Measurements from ENCODE around the gene TMEM165. TPM values are rescaled to one million over a fixed set of nuclear protein-coding genes. Genes with fewer than 3 reads are reported as not detected.

Gene TMEM165
- total and polyA plus RNA-seq, 2 donors (not counting 3 experiments of a cell fraction or from before 2014, with no cell fraction given): 144 to 177 TPM

GRCh38 chr4:55345980-55346850, 49.5 kb upstream of the TMEM165 start, which contains the start of gene SRD5A3:
SRD5A3 (plus strand) TSS chr4:55346242; CDS start chr4:55346337, 95 bp downstream.
- DNase-seq (ENCODE audit: low read depth, low spot score) (peak; percentile 85), FAIRE-seq (peak; percentile 56)
- H2AFZ ChIP-seq (ENCODE audit: low read depth, low read length): peak within 1 kb of the TSS; percentile 95
- H3K36me3 ChIP-seq (ENCODE audit: control insufficient read depth in 2 of 2, extremely low read depth in 1 of 2, insufficient read depth in 2 of 2, low read length in 2 of 2): no peaks in the 10 kb centered on the region
- ChIA-PET CTCF (interaction anchor here (0.5 to 5.2 kb wide), 49 partner anchors 9 to 521 kb away, joined by 3 to 35 read pairs (median 5); partner anchors contain the start of genes CLOCK and TMEM165), POLR2A (interaction anchor here (0.5 to 1.0 kb wide), 3 partner anchors 52 to 221 kb away, joined by 3 to 13 read pairs (median 4); partner anchors contain the start of gene KDR)
- intact Hi-C loops (cut with micrococcal nuclease) (loop anchor here (1.0 to 2.0 kb wide), 6 partner anchors 49 to 521 kb away; partner anchors contain the start of genes CLOCK and TMEM165), dilution Hi-C loops (cut with MboI; ENCODE audit: extremely low pct_ligation_motif_present, low sequenced_read_pairs) (no loop called here)
- H3K9me1 ChIP-seq (replicated peaks; ENCODE audit: control insufficient read depth, extremely low read depth, insufficient read depth, low read length): no peaks in the 10 kb centered on the region
- peak within 1 kb of the TSS; percentile 51 to 75 (median 65) for H3K4me3 ChIP-seq (replicated peaks in 1 of 3; ENCODE audit: insufficient read depth in 1 of 3, low read depth in 1 of 3, low read length in 3 of 3)
- H4K20me1 ChIP-seq (replicated peaks; ENCODE audit: control insufficient read depth, extremely low read depth, insufficient read depth, low read length): no peaks in the 10 kb centered on the region
- no peaks in the 10 kb centered on the region for H3K79me2 ChIP-seq (ENCODE audit: control insufficient read depth, insufficient read depth, low read length)
- no peaks in the 10 kb centered on the region for H3K27me3 ChIP-seq (ENCODE audit: control insufficient read depth in 2 of 2, insufficient read depth in 2 of 2, low read length in 2 of 2)
- BruUV-seq (replicated peaks): no TSS peak
- TF ChIP-seq FOS (IDR thresholded peaks at IDR 0.05; ENCODE audit: borderline replicate concordance, insufficient read depth, low read length): peak; percentile 34
- TF ChIP-seq POLR2AphosphoS5 (IDR thresholded peaks at IDR 0.05; ENCODE audit: insufficient read depth, low read depth, low read length): peak; percentile 78
- TF ChIP-seq CTCF (IDR thresholded peaks at IDR 0.05; ENCODE audit: extremely low read depth in 1 of 2, insufficient read depth in 1 of 2, low read depth in 1 of 2, low read length in 2 of 2): peak; percentile 84 to 92
- no peak for TF ChIP-seq MYC (IDR thresholded peaks at IDR 0.05; ENCODE audit: low read depth, low read length)
- TF ChIP-seq EZH2 (IDR thresholded peaks at IDR 0.05; ENCODE audit: borderline replicate concordance, low read depth, low read length, severe bottlenecking): no peak
- TF ChIP-seq GATA2 (IDR thresholded peaks at IDR 0.05; ENCODE audit: insufficient read depth, insufficient read length, low read depth, low read length): peak; percentile 50
- TF ChIP-seq POLR2A (IDR thresholded peaks at IDR 0.05; ENCODE audit: low read depth, low read length): peak; percentile 69
- TF ChIP-seq JUN (IDR thresholded peaks at IDR 0.05; ENCODE audit: borderline replicate concordance, insufficient read depth, insufficient read length, low read depth): no peak
- TF ChIP-seq MAX (IDR thresholded peaks at IDR 0.05; ENCODE audit: insufficient read depth, insufficient read length): no peak
- peak within 1 kb of the TSS; percentile 69 for H3K27ac ChIP-seq (ENCODE audit: insufficient read depth, low read depth, low read length)
- peak within 1 kb of the TSS; percentile 79 for H3K9ac ChIP-seq (replicated peaks; ENCODE audit: extremely low read depth, insufficient read depth, low read length)
- peaks cover 11% of the 10 kb centered on the region for H3K4me1 ChIP-seq (ENCODE audit: control insufficient read depth, extremely low read depth, insufficient read depth, low read length)
- H3K9me3 ChIP-seq (replicated peaks; ENCODE audit: control insufficient read depth, insufficient read depth, low read length): no peaks in the 10 kb centered on the region
- peak within 1 kb of the TSS; percentile 77 for H3K4me2 ChIP-seq (ENCODE audit: insufficient read depth, low read length)

All from endothelial cell of umbilical vein (primary cell).